ENCODE data around the gene ARL5C. TPM values are rescaled to one million over a fixed set of nuclear protein-coding genes. Genes with fewer than 3 reads are reported as not detected.

The ARL5C gene
- total RNA-seq, 1 experiment from 2014 or later: not detected

- Mint-ChIP-seq H3K9me3 (peaks cover 9% of the 10 kb centered on the region), H3K4me1 (peaks cover 39% of the 10 kb centered on the region), H3K36me3 (peaks cover 6% of the 10 kb centered on the region), H3K27me3 (ENCODE audit: low read depth) (peaks cover 30% of the 10 kb centered on the region), H3K27ac (no peak overlapping the region), H3K4me3 (no peak overlapping the region)
- ATAC-seq (no peak), DNase-seq (ENCODE audit: low spot score) (no peak)
- ChIA-PET POLR2A (no interaction called here), CTCF (interaction anchor here (0.5 to 1.7 kb wide), 3 partner anchors 23 to 189 kb away, joined by 3 to 5 read pairs (median 4); no protein-coding TSS in a partner anchor)
- TF ChIP-seq HMGA2 (CRISPR knock-in tag; IDR thresholded peaks at IDR 0.05) (no peak), SMAD3 (CRISPR knock-in tag; IDR thresholded peaks at IDR 0.05; ENCODE audit: borderline replicate concordance) (no peak), SP1 (CRISPR knock-in tag; conservative IDR thresholded peaks at IDR 0.05) (no peak), GTF2I (CRISPR knock-in tag; conservative IDR thresholded peaks at IDR 0.05) (no peak), ZNF232 (CRISPR knock-in tag; IDR thresholded peaks at IDR 0.05) (no peak), AFF4 (CRISPR knock-in tag; IDR thresholded peaks at IDR 0.05; ENCODE audit: borderline replicate concordance) (no peak), ZNF281 (CRISPR knock-in tag; IDR thresholded peaks at IDR 0.05) (no peak), USF2 (CRISPR knock-in tag; IDR thresholded peaks at IDR 0.05) (no peak), NR1H2 (CRISPR knock-in tag; IDR thresholded peaks at IDR 0.05) (no peak), ATF1 (CRISPR knock-in tag; IDR thresholded peaks at IDR 0.05) (no peak), E2F4 (CRISPR knock-in tag; IDR thresholded peaks at IDR 0.05; ENCODE audit: borderline replicate concordance, low read depth) (no peak), ZNF396 (CRISPR knock-in tag; IDR thresholded peaks at IDR 0.05; ENCODE audit: borderline replicate concordance) (no peak), PRRX2 (CRISPR knock-in tag; IDR thresholded peaks at IDR 0.05) (no peak)
- TF ChIP-seq, protein P1, sequence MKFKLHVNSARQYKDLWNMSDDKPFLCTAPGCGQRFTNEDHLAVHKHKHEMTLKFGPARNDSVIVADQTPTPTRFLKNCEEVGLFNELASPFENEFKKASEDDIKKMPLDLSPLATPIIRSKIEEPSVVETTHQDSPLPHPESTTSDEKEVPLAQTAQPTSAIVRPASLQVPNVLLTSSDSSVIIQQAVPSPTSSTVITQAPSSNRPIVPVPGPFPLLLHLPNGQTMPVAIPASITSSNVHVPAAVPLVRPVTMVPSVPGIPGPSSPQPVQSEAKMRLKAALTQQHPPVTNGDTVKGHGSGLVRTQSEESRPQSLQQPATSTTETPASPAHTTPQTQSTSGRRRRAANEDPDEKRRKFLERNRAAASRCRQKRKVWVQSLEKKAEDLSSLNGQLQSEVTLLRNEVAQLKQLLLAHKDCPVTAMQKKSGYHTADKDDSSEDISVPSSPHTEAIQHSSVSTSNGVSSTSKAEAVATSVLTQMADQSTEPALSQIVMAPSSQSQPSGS (CRISPR knock-in tag; IDR thresholded peaks at IDR 0.05; ENCODE audit: borderline replicate concordance, low read depth): no peak
- TF ChIP-seq, protein P2, sequence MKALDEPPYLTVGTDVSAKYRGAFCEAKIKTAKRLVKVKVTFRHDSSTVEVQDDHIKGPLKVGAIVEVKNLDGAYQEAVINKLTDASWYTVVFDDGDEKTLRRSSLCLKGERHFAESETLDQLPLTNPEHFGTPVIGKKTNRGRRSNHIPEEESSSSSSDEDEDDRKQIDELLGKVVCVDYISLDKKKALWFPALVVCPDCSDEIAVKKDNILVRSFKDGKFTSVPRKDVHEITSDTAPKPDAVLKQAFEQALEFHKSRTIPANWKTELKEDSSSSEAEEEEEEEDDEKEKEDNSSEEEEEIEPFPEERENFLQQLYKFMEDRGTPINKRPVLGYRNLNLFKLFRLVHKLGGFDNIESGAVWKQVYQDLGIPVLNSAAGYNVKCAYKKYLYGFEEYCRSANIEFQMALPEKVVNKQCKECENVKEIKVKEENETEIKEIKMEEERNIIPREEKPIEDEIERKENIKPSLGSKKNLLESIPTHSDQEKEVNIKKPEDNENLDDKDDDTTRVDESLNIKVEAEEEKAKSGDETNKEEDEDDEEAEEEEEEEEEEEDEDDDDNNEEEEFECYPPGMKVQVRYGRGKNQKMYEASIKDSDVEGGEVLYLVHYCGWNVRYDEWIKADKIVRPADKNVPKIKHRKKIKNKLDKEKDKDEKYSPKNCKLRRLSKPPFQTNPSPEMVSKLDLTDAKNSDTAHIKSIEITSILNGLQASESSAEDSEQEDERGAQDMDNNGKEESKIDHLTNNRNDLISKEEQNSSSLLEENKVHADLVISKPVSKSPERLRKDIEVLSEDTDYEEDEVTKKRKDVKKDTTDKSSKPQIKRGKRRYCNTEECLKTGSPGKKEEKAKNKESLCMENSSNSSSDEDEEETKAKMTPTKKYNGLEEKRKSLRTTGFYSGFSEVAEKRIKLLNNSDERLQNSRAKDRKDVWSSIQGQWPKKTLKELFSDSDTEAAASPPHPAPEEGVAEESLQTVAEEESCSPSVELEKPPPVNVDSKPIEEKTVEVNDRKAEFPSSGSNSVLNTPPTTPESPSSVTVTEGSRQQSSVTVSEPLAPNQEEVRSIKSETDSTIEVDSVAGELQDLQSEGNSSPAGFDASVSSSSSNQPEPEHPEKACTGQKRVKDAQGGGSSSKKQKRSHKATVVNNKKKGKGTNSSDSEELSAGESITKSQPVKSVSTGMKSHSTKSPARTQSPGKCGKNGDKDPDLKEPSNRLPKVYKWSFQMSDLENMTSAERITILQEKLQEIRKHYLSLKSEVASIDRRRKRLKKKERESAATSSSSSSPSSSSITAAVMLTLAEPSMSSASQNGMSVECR (CRISPR knock-in tag; IDR thresholded peaks at IDR 0.05; ENCODE audit: borderline replicate concordance): no peak
- TF ChIP-seq, protein P3, sequence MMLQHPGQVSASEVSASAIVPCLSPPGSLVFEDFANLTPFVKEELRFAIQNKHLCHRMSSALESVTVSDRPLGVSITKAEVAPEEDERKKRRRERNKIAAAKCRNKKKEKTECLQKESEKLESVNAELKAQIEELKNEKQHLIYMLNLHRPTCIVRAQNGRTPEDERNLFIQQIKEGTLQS (CRISPR knock-in tag; conservative IDR thresholded peaks at IDR 0.05): no peak
Measured at GRCh38 chr17:39171933-39172332, 6.0 kb upstream of the ARL5C start.

Measured in WTC11 (cell line).